ENCODE data around the gene TFR2. TPM values are rescaled to one million over a fixed set of nuclear protein-coding genes. Genes with fewer than 3 reads are reported as not detected.

TFR2 gene
- total RNA-seq (2022; extraction: Qiagen RNA extraction; ENCODE audit: low read depth), result 2.3 to 3.1 TPM (median 2.6 TPM) in 5 replicates

GRCh38 chr7:100641463-100641859, at the start of gene TFR2:
TSS of gene TFR2 (minus strand) at chr7:100641552. CDS start at chr7:100641509, 43 bp downstream.

DNA sequence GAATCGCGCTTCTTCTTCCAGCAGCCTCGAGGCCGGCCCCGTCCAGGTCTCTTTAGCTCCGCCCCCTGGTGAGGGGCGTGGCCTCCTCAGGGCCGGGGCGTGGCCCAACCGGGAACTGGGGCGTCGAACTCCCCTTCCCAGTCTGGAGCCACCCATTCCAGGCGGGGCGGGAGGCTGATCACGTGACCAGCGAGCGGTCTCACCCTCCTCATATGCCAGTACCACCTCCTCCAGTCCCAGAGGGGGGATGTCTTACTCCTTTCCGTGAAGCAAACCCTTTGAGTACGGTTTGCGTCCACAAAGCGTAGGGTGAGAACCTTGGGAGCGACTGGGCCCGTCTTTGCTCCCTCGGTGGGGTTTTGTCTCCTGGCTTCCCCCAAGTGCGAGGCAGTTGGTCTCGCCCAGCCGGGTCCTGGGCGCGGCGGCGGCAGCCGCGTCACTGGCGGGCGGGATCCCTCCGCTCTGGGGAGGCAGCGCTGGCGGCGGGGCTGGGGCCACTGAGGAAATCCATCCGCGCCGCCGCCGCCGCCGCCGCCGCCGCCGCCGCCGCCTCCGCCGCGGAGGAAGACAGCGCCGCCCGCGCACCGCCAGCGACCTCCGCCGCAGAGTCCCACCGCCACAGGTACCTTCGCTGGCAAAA, 32.1 kb upstream of the TFR2 start, which contains the start of gene GNB2:
GNB2 (plus strand) TSS at position 439 of the 640 bp plus-strand sequence. CDS start 2,526 bp downstream, outside the sequence.

DNA sequence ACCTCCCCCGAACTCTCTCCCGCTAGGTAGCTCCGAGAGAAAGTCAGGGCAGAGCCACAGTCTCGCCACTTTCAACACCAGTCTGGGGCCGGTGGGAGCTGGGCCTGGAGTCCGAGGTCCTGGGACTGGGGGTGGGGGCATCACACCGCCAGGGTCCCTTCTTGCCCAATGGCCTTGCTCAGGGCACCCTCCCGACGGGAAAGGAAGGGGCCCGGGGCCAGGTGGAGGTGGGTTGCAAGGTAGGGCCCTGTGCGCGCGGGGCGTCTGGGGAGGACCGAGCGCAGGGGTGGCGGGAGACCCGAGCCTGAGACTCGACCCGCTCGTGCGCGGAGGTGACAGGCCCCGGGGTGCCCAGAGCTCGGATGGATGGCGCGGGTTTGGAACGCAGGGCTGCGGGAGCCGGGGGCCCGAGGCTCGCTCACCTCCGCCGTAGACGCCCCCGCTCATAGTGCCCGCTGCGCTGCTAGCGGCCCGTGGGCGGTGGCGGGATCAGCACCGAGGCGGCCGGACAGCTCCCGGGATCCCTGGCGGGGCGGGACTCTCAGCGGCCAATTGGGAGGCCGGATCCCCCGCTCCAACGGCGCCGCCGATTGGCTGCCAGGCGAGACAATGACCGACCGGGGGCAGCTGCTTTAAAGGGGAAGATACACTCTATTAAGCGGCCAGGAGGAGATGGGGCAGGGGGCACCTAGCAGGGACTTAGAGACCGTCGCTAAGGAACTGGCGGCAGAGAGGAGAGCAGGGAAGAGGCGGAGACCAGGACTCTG, 14.7 kb upstream of the TFR2 start, which contains the start of gene ACTL6B:
ACTL6B (minus strand) TSS at position 541 of the 767 bp plus-strand sequence; CDS start at position 447, 94 bp downstream.

GRCh38 chr7:100611983-100612729, 29.2 kb downstream of the TFR2 start, which contains the start of gene MOSPD3:
TSS of gene MOSPD3 (plus strand) at chr7:100612540. CDS start at chr7:100612792, 252 bp downstream.

DNA sequence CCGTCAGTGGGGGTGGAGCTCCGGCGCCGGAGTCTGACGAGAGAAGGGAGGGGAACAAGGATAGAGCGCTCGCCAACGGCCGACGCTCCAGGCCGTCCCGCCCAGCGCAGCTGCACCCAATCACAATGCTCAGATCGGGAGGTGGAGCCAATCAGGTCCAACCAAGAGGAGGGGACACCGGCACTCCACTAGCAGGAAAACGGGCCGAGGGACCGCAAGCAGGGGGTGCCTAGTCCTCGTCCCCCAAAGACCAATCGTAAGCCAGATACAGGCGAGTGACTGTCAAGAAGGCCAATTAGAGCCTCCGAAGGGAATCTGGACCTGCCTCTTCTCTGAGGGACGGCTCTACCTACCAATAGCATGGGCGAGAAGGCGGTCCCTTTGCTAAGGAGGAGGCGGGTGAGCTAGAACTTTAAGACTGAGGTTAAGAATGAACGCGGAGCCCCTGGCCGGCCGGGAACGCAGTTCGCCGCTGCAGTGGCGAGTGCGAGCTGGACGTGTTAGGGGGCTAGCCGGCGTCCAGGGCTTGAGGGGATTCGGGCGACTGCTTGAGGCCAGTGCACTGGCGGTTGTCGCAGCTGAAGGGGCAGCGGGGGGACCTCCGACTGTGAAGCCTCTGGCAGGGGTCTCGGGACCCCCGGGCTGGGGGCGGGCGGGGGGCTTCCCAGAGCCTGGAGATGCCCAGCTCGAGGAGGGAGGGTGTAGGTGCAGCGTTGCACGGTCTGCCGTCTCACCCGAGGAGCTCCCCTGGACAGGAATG, 54.9 kb downstream of the TFR2 start, which contains the start of gene FBXO24:
FBXO24 (plus strand) TSS at position 63 of the 760 bp plus-strand sequence; CDS start at position 361, 298 bp downstream.

GRCh38 chr7:100585511-100586265, 55.7 kb downstream of the TFR2 start, which contains the start of gene LRCH4:
TSS of gene LRCH4 (minus strand) at chr7:100586129. CDS start at chr7:100586100, 29 bp downstream.

GRCh38 chr7:100573691-100574361, 67.5 kb downstream of the TFR2 start, which contains the start of gene SAP25:
TSS of gene SAP25 (minus strand) at chr7:100573900. CDS start at chr7:100573742, 158 bp downstream.

Other genes with a start within 250 kb of the TFR2 start
- gene ZCWPW1, start 212.8 kb downstream of the TFR2 start, total RNA-seq (2022; extraction: Qiagen RNA extraction; ENCODE audit: low read depth), result 1.2 to 1.8 TPM (median 1.5 TPM) in 5 replicates
- gene MEPCE, start 211.7 kb downstream of the TFR2 start, total RNA-seq (2022; extraction: Qiagen RNA extraction; ENCODE audit: low read depth), result 39.3 to 50.6 TPM (median 43.3 TPM) in 5 replicates
- gene PPP1R35, start 205.1 kb downstream of the TFR2 start, total RNA-seq (2022; extraction: Qiagen RNA extraction; ENCODE audit: low read depth), result 27.7 to 53.3 TPM (median 48.9 TPM) in 5 replicates
- 0.45 to 0.90 TPM (median 0.75 TPM) in 4 of 5 replicates, not detected in the other for gene SPACDR, start 177.3 kb downstream of the TFR2 start, total RNA-seq (2022; extraction: Qiagen RNA extraction; ENCODE audit: low read depth)
- 27.0 to 38.4 TPM (median 33.2 TPM) in 5 replicates for gene TSC22D4, start 162.3 kb downstream of the TFR2 start, total RNA-seq (2022; extraction: Qiagen RNA extraction; ENCODE audit: low read depth)
- 0.52 to 1.1 TPM (median 0.85 TPM) in 5 replicates for gene NYAP1, start 157.6 kb downstream of the TFR2 start, total RNA-seq (2022; extraction: Qiagen RNA extraction; ENCODE audit: low read depth)
- 8.5 to 16.0 TPM (median 12.5 TPM) in 5 replicates for gene AGFG2, start 102.3 kb downstream of the TFR2 start, total RNA-seq (2022; extraction: Qiagen RNA extraction; ENCODE audit: low read depth)
- gene SAP25, start 67.7 kb downstream of the TFR2 start, total RNA-seq (2022; extraction: Qiagen RNA extraction; ENCODE audit: low read depth), result 0.28 to 0.88 TPM (median 0.68 TPM) in 4 of 5 replicates, not detected in the other
- 12.9 to 16.1 TPM (median 14.0 TPM) in 5 replicates for gene LRCH4, start 55.4 kb downstream of the TFR2 start, total RNA-seq (2022; extraction: Qiagen RNA extraction; ENCODE audit: low read depth)
- gene FBXO24, start 55.2 kb downstream of the TFR2 start, total RNA-seq (2022; extraction: Qiagen RNA extraction; ENCODE audit: low read depth), result 0.12 to 0.24 TPM (median 0.22 TPM) in 5 replicates
- gene PCOLCE, start 39.2 kb downstream of the TFR2 start, total RNA-seq (2022; extraction: Qiagen RNA extraction; ENCODE audit: low read depth), result 4.9 to 11.2 TPM (median 8.6 TPM) in 5 replicates
- gene MOSPD3, start 29.0 kb downstream of the TFR2 start, total RNA-seq (2022; extraction: Qiagen RNA extraction; ENCODE audit: low read depth), result 17.2 to 20.3 TPM (median 18.1 TPM) in 5 replicates
- not detected in 5 replicates for gene ACTL6B, start 14.9 kb upstream of the TFR2 start, total RNA-seq (2022; extraction: Qiagen RNA extraction; ENCODE audit: low read depth)
- 196 to 273 TPM (median 234 TPM) in 5 replicates for gene GNB2, start 32.2 kb upstream of the TFR2 start, total RNA-seq (2022; extraction: Qiagen RNA extraction; ENCODE audit: low read depth)
- gene GIGYF1, start 52.7 kb upstream of the TFR2 start, total RNA-seq (2022; extraction: Qiagen RNA extraction; ENCODE audit: low read depth), result 15.2 to 24.0 TPM (median 19.9 TPM) in 5 replicates
- 73.4 to 102 TPM (median 92.0 TPM) in 5 replicates for gene POP7, start 64.6 kb upstream of the TFR2 start, total RNA-seq (2022; extraction: Qiagen RNA extraction; ENCODE audit: low read depth)
- gene EPO, start 78.9 kb upstream of the TFR2 start, total RNA-seq (2022; extraction: Qiagen RNA extraction; ENCODE audit: low read depth), result 0.07 to 0.09 TPM in 2 of 5 replicates, not detected in the others
- gene ZAN, start 92.0 kb upstream of the TFR2 start, total RNA-seq (2022; extraction: Qiagen RNA extraction; ENCODE audit: low read depth), result not detected in 5 replicates
- 34.2 to 45.6 TPM (median 41.5 TPM) in 5 replicates for gene EPHB4, start 186.0 kb upstream of the TFR2 start, total RNA-seq (2022; extraction: Qiagen RNA extraction; ENCODE audit: low read depth)
- 14.0 to 16.5 TPM (median 14.7 TPM) in 5 replicates for gene SLC12A9, start 211.2 kb upstream of the TFR2 start, total RNA-seq (2022; extraction: Qiagen RNA extraction; ENCODE audit: low read depth)
- gene TRIP6, start 225.8 kb upstream of the TFR2 start, total RNA-seq (2022; extraction: Qiagen RNA extraction; ENCODE audit: low read depth), result 46.1 to 61.3 TPM (median 52.0 TPM) in 5 replicates
- 112 to 151 TPM (median 144 TPM) in 5 replicates for gene SRRT, start 233.6 kb upstream of the TFR2 start, total RNA-seq (2022; extraction: Qiagen RNA extraction; ENCODE audit: low read depth)
- gene UFSP1, start 248.2 kb upstream of the TFR2 start, total RNA-seq (2022; extraction: Qiagen RNA extraction; ENCODE audit: low read depth), result 2.9 to 5.7 TPM (median 5.0 TPM) in 5 replicates

Data from A549 treated with DMSO at 1 μM for 4 hours (cell line).